ENCODE results near the gene SLC8A1.

The SLC8A1 gene

DNA sequence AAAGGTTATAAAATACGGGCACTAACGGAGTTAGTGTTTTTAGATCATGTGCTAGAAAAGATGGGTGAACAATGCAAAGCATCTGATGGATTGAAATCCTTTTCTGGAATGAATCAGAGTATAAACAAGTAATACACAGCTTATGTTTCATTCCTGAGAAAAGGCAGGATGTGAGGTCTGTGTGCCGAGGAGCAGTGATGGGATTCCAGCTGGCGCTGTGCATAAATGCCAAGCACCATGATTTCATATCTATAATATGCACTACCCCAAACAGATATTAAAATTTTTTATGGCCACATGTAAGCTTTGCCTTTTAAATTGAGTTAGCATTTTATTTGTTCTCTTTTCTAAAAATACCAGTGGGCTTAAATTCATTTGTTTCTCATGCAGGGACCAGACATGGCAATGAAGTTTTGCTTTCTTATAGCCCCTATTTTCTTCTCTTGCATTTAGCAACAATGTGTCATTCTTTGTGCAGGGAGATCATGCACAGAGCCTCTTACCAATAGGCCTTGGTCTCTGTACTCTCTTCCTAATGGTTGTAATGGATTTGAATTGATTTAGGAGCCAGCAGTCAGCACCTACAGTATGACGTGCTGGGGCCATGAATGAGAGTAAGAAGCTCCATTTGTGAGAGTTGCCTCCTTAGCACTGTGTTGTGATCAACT is 323.9 kb downstream of the SLC8A1 start:
- no peak for DNase-seq

DNA sequence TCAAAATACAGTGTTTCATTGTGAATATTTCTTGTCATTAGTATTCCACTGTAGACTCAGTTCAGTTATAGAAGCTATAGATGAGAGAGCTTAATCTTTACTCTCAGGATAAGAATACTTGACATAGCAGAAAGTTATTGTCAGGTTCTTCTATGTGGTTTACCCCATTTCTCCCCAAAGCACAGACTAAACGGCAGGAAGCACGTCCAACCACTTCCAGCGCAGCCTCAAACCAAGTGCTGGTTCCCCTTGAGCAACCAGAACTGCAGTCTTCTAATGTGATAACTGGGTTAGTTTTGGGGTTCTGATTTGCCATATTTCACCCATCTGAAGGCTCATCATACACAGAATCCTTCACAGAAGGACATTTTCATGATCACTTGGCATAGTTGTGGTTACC is 324.7 kb downstream of the SLC8A1 start:
- no peak for DNase-seq

DNA sequence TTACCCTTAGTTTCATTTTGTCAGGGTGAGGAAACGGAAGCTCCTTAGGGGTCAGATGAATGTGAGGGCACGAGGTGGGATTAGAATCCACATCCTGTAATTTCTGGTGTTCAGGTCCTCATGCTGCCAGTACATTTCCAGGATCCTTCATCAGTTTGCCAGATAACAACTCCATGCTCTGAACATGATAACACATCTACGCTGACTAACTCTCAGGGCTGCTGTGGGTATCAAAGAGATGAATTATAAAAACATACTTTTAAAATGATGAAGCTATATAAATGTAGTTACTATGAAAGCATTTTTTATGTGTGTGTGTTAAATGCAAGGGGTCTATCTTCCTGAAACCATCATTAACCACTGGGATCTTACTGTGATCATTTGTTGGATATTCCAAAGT is 325.9 kb downstream of the SLC8A1 start:
- DNase-seq, result no peak

DNA sequence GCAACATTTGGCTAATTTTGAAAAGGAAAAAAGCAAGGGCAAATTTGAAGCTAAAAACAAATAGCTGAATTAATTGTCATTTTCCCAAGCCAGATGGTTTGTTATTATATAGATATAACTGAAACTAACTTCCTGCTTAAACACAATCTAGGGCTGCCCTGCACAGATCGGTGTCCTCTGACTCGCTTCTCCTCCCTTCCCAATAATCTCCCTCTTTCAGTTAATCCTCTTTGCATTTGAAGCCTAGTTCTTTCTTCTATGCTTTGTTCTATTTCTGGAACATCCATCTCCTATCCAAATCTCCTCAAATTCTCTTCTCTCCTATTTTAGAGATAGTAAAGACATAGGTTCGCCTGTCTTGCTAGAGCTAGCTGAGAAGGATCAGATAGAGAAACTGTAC is 328.1 kb downstream of the SLC8A1 start:
- DNase-seq, result no peak

DNA sequence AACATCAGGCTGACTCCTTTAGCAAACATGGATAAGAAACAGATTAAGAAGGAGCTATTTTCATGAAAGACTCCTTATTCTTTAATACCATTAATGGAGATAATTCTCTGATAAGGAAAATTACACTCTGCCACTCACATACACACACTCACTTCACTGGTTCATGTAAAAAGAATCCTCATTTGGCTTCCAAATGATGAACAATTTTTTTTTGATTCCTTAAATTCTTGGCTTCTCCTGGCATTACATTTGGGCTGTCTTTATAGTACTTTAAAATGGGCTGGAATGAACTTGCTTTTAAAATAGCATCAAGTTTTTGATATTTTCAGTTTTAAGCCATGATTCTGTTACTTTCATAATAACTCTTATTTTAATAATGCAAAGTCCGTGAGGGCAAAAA is 328.6 kb downstream of the SLC8A1 start:
- no peak for DNase-seq

DNA sequence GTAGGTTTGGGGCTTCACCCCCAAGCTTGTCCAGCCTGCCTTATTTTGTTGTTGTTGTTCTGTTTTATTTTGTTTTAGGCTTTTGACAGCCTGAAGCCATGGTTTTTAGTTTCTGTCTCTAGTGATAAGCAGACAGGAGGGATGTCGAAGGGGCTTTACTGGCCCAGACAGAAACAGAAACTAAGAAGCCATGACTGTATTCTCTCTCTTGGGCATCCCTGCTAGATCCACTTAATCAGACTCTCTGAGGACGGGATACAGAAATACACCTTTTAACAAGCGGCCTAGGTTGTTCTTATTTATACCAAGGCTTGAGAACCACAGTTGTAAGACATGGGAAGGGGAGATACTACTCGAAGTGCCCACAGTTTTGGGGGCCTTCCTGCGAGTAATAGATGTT is 330.9 kb downstream of the SLC8A1 start:
- DNase-seq, result no peak

DNA sequence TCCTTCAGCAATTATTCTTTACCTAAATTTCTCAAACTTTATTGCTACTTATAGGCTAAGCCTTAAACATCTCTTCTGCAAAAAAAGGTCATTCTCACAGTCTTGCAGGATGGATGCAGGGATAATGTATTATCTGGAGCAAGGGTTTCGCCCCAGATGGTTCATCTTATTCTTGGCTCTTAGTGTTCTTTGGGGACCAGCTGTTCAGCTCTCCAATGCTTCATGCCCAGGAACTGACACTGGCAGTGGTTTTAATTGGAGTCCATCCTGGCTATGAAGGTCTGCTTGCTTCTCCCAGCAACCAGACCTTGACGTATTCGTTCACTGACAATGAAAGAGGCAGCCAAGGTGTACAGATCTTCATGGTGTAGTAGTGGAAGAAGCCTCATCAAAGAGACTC is 331.9 kb downstream of the SLC8A1 start:
- no peak for DNase-seq

DNA sequence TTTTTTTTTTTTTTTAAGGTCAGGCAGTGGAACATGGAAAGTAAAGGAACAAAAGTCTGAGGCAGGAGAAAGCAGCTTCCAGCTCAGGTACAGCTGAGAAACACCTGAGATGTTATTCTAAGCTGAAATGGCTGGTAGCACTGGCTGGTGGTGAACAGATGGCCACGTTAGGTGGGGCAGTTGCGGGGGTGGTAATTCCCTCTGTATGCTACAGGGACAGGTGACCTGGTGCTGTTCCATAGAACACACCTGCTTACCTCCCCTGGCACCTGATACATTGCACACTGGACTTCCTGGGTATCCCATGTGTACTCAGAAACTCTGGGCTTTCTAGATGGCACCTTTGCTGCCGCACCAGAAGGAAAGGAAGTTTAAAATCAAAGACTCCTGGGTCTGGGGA is 333.3 kb downstream of the SLC8A1 start:
- DNase-seq, result no peak

DNA sequence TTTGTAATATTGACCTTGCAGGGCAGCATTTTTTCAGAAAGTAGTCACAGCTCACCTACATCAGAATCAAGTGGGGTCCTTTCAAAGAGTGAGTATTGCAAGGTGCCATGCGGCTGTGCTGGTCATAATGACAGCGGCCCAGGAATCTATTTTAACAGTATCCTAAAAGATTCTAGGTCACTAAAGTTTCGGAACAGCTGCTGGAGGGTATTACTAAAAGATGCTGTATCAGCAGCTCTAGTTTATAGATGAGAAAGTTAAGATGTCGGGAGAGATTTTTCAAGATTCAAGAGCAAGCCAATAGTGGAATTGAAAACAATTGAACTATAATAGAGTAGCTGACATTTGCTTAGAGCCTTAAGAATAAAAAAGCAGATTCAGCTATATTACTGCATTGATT is 336.0 kb downstream of the SLC8A1 start:
- DNase-seq, result no peak

DNA sequence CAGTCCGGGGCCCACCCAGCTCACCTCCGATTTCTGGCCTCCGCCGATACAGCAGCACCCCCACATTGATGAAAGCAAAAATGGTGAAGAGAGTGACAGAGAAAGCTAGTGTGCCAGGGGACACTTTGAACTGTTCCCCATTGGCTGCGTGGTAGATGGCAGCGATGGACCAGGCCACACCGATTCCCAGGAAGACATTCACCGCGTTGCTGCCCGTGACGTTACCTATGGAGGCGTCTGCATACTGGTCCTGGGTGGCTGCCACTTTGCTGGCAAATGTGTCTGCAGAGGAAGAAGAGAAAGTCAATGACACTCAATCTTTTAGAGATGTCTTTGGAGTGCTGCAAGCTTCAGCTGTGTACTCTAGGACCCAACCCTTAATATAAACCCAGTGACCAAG is 336.5 kb downstream of the SLC8A1 start:
- no peak for DNase-seq

DNA sequence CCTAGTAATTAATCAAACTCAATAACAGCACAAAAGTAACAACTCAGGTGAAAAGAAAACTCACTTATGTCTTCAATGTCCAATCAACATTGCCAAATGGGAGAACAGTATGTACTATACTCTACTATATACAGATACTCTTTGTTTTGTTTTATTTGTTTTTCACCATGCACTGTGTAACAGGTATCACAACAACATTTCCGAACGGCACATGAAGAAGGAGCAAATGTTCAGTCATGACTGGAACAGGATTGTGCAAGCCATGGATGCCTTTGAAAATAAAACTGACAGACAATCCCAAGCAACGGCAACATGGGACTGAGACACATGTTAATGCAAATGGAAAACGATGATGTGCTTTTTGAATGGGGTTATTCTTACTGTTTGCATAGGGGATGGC is 337.9 kb downstream of the SLC8A1 start:
- no peak for DNase-seq

DNA sequence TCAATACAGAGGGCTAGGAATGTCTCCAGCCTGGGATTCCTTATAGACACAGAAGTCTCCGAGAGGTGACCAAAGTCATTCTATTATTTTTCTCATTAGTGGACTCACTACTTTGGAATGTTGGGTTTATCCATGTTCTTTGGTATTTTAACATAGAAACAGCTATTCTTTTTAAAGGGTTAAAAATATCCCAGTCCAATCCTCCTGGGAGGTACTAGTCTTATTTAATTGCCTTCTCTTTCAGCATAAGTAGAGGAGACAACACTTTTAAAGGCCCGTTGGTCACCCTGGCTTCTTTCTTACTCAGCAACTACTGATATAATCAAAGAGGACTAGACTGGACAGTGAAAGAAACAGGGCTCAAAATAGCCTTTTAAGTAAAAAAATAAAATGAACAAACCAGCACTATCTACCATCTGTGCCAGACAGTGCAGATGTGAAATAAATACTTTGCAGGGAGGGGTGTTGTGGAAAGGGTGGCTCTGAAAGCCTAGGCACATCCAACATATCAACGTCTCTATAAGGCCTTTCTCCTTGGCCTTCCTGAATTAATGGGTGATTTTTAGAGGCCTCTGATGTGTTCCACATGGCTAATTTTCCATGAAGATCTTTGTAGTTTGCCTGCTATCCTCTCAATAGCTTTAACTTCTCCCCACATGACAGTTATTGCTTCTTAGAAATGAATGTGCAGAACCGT is 338.5 kb downstream of the SLC8A1 start:
- no peak for DNase-seq

DNA sequence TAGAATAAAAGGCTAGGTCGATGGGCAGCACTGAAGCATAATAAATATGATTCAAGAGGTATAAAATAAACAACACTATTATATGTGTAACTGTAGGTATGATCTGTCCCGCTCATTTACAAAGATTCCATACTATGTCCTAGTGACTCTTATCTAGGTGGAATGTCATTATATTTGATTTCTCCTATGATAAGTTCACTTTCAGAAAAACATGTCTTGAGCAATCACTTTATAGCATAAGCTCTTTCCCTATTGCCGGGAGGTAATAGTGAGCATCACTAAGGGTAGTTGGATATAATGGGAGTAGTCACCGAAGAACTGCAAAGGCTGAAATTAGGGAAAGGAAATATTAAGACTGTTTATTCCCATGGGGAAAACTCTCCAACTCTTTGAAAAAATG is 342.5 kb downstream of the SLC8A1 start:
- DNase-seq, result no peak

DNA sequence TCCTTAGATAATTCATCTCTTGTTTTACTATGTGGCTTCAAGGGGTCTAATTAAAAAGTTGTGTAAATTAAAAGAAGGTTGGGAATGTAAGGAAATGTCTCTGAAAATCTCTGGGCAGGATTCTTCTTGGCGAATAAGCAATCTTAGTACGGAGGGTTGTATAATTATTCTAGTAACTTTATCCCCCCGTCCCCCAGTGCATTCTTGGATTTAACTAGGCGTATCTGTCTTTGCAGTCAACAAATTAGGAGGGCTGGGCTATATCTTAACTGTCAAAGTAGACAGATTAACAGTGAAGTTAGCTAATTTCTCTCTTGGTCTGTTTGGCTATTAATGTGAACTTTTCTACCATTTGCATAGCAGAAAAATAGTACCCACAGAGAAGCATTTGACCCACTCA is 343.0 kb downstream of the SLC8A1 start:
- DNase-seq, result no peak

DNA sequence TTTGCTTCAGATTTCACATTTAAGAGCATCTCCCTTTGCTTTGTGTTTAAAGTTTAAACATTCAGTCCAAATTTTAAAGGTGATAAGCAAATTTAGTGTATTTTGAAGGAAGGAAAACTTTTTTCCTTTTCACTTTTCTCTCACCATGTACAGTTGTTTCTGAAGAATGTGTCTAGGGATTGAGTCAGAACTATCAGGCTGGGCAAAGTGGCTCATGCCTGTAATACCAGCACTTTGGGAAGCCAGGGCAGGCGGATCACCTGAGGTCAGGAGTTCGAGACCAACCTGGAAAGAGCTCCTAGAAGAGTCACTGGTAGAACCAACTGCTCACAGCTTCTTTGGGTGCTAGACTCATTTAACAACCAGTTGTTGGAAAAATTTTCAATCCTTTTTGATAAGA is 345.8 kb downstream of the SLC8A1 start:
- DNase-seq, result no peak

DNA sequence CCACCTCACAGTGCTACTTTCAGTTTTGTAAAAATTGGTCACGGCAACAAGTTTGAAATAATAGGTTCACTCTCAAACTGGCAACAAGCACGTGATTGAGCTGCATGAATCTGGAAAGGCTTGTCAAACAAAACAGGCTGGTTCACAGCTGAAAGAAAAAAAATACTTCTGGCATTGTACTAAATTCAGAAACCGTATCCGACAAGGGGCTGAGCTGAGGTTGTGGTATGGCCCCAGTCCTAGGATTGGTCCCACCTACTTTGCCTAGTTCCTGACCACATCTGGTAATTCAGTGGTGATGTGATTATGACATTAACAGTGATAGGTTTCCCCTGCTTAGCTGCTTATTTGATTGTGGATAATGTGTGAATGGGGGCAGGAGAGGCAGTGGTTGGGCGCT is 346.3 kb downstream of the SLC8A1 start:
- no peak for DNase-seq

DNA sequence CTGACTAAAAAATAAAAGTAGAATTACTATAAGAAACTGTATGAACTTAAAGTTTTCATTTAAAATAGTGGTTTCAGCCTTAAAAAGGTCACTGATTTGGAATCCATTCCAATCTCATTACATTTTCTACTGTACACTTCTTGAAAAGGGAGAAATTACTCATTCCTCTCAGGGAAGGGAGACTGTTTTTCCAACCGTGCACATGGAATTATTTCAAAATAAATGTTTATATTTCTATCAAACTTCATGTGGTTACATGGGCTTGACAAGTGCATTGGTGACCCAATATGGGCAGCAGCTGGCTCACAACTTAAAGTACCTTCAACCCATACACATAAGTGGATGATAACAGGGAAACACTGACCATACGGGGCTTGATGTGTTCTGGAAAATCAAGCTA is 348.3 kb downstream of the SLC8A1 start:
- DNase-seq, result no peak

DNA sequence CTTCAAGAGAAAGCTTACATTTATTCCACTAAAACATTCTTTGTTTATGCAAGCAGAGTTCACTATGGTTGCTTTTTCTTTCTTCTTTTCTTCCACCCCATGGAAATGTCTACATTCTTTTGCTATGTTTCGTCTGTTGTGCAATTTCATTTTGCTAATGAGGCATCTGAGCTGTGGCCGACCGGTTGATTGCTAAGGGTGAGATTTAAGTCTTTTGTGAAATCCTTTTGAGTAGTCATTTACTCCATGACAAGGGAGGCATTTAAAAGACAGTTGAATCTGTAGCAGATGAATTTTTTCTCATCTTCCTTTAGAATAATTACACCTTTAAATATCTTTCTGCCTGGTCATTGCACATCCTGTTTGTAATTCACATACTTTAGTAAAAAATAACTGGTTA is 348.7 kb downstream of the SLC8A1 start:
- DNase-seq, result no peak

DNA sequence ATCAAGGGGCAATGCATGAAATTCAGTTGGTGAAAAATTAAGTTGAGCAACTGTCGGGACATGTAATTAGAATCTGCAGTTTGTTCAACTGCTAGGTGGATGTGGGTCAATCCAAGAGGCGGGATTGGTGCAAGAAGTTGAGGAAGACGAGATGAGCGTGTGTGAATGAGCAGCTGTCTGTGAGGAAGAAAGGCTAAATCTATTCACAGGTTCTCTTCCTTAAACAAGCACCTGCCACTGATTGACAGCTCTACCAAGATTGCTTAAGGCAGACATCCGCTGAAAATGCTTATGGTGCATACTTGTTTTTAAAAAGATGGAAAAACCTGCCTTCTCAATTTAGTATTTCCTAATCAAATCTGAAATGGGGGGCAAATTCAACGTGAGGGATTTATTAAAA is 349.4 kb downstream of the SLC8A1 start:
- DNase-seq, result no peak

DNA sequence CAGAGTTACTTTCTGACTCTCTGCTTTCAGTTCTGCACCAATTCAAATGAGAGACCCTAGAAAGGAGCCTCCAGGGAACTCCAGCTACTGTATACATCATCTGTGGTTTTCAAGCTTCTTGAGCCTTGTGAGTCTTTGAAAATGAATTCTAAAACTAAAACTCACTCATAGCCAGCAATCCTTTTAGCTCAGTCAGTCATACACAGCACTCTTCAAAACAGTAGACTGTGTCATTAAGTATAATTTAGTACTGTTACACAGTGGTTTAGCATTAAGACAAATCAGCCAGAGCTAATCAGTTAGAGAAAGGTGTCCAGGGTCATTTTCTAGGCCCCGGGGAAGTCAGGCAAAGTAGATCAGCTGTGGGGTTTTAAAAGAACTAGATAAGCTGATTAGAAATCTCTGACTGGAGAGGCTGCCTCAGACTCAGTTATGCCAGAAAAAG is 350.7 kb downstream of the SLC8A1 start:
- no peak for DNase-seq

DNA sequence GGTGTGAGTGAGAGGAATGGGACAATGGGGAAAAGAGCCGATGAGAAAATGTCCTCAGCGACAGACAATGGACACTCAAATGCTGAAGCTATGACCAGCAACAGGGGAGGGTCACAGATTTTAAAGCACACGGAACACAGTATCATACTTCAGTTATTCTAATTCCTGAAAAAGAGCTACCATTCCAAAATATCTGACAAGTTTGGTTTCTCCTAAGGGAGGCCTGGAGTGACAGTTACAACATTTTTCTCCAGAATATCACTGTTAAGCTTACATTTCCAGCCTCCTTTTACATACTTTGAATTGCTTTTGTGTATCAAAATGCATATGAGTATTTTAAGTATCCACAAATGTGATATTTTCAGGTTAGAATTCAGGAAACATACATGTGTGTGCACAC is 351.2 kb downstream of the SLC8A1 start:
- no peak for DNase-seq

DNA sequence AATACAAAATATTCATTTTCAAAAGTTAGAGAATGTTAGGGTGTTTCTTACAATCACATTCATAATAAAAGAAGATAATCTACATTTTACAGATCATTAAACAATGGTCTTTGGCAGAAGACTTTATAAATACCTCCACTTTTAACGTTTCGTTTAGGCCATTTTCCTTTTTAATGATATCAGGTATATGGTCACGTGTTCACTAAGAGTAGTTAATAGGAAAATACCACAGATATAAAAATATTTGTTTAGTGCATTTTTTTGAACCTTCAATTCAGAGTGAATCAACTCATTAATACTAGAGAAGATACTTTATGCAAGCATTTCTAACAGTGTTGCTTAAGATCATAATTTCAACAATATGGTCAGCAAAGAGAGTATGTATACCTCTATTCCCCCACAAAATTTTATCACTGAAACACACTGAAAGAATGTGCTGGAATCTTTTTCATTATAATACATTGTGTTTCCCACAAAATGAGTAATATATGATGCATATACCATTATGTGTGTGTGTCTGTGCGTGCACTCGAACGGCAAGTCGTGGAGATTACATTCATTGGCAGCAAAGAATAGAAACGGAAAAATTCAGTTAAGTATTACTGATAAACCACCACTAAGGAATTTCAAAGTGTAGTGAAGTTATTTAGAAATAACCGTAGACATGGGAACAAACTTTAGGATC is 353.0 kb downstream of the SLC8A1 start:
- no peak for DNase-seq

DNA sequence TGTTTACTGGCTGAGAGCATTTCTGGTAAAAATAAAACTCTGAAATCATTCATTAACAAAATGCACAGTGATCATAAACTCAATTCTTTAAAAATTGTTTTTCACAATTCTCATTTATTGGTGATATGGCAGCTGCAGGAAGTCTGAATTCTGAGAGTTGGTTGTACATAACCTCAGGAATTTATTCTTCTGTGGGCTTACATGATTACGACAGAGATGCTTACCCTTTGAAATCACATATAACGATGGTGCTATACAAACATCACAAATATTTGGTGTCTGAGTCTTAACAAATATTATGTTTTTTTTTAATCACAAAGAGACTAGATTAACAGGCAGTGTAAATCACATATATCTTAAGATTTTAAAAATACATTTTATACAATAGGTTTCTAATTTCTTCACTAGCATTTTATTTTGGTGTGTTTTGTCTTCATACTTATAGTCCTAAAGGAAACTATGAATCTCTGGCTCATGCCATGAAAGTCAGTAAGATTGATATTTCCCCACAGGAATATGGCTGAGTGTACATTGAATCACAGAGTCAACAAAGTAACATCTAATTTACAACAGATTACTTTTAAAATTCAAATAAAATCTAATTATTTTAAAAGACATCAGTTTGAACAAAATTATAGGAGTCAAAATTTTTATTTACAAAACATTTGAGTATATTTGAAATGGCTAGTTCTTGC is 354.1 kb downstream of the SLC8A1 start:
- no peak for DNase-seq

DNA sequence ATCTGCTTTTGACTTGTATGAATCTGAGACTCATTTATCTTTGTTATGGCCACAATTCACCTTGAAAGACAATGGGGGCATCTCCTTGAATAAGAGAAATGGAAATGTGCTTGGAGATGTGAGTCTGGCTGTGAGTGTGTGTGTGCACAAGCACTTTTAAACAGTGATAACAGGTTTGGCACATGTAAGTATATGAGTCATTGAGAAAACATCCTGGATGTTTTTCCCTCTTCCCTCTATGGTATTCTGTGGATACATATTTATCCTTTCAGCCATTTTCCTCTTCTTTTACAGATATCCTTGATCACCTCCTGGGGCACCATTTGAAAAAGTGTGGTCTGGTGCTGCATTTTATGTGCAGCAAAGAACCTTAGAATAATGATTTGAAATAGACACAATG is 355.5 kb downstream of the SLC8A1 start:
- no peak for DNase-seq

Data from CD4-positive, alpha-beta T cell treated with Interleukin-4 for 4 hours (primary cell).